MG63 (cell line): ENCODE measurements around the gene GALNT10. TPM values are rescaled to one million over a fixed set of nuclear protein-coding genes. Genes with fewer than 3 reads are reported as not detected.
"Not testable (repeated sequence)": the region's sequence is repeated elsewhere in the genome, so short reads cannot be mapped to it uniquely, and the experiment has no call there.

ENCODE experiments used
- DNase-seq: peaks from one replicate; pipeline ENCODE4 v3.0.0-alpha.2; 2020
- H3K27me3 ChIP-seq: fragments of 250-450 bp; sonication (Bioruptor Pico); 2 replicates; pipeline ENCODE4 v1.5.1; 2020; ENCODE audit warnings: mild to moderate bottlenecking, moderate library complexity
- H3K36me3 ChIP-seq: fragments of 250-450 bp; sonication (Bioruptor Pico); 2 replicates; pipeline ENCODE4 v1.5.1; 2020; ENCODE audit warnings: mild to moderate bottlenecking, moderate library complexity
- H3K4me3 ChIP-seq: fragments of 250-450 bp; sonication (Bioruptor Pico); 2 replicates; pipeline ENCODE4 v1.5.1; 2020; ENCODE audit warnings: mild to moderate bottlenecking, moderate library complexity
- H3K9me3 ChIP-seq: fragments of 250-450 bp; sonication (Bioruptor Pico); 2 replicates; pipeline ENCODE4 v1.5.1; 2020; ENCODE audit warnings: mild to moderate bottlenecking, moderate library complexity
- total RNA-seq: library from RNA; depleted of rRNA; stranded (reverse); fragments of >200 nt; shearing (Covaris generic); gene quantifications from 2 replicates; pipeline ENCODE4 v1.2.3, GENCODE V29; 2014; ENCODE audit warnings: low replicate concordance; rRNA removed

Gene GALNT10
- 25.9 and 26.3 TPM in 2 replicates for total RNA-seq

- H3K4me3 ChIP-seq, result peak within 1 kb of the TSS; percentile 81
- DNase-seq, result peak; percentile 83
- H3K27me3 ChIP-seq, result peaks cover 6% of the 10 kb centered on the region; the same call in 1 of the 2 replicates
- peaks cover 6% of the 10 kb centered on the region for H3K36me3 ChIP-seq
- H3K9me3 ChIP-seq, result no peaks in the 10 kb centered on the region
These were observed at the start of gene GALNT10 for GRCh38 chr5:154190595-154191304. Gene GALNT10, plus strand, starts transcription at chr5:154190733. Its CDS starts 134 bp downstream, at chr5:154190867.

- H3K36me3 ChIP-seq, result no peaks in the 10 kb centered on the region
- H3K4me3 ChIP-seq, result no peak overlapping the region
- peak; percentile 53 for DNase-seq
- H3K27me3 ChIP-seq, result no peaks in the 10 kb centered on the region
- no peaks in the 10 kb centered on the region for H3K9me3 ChIP-seq
These were observed 48.8 kb upstream of the GALNT10 start for GRCh38 chr5:154141745-154142221.

- Histone ChIP-seq H3K36me3 (no peaks in the 10 kb centered on the region), H3K27me3 (no peaks in the 10 kb centered on the region), H3K4me3 (no peak overlapping the region), H3K9me3 (no peaks in the 10 kb centered on the region)
- DNase-seq, result no peak
These were observed 47.3 kb upstream of the GALNT10 start for GRCh38 chr5:154143211-154143641.

- Histone ChIP-seq H3K9me3 (no peaks in the 10 kb centered on the region), H3K4me3 (no peak overlapping the region), H3K36me3 (no peaks in the 10 kb centered on the region), H3K27me3 (no peaks in the 10 kb centered on the region)
- no peak for DNase-seq
These were observed 45.3 kb upstream of the GALNT10 start for GRCh38 chr5:154145268-154145667.

GRCh38 chr5:154146409-154146808, 44.1 kb upstream of the GALNT10 start:
- no peaks in the 10 kb centered on the region for H3K9me3 ChIP-seq
- H3K36me3 ChIP-seq, result no peaks in the 10 kb centered on the region
- H3K4me3 ChIP-seq, result no peak overlapping the region
- H3K27me3 ChIP-seq, result no peaks in the 10 kb centered on the region
- DNase-seq, result no peak

GRCh38 chr5:154147666-154148065, 42.9 kb upstream of the GALNT10 start:
- Histone ChIP-seq H3K4me3 (no peak overlapping the region), H3K9me3 (no peaks in the 10 kb centered on the region), H3K27me3 (no peaks in the 10 kb centered on the region), H3K36me3 (no peaks in the 10 kb centered on the region)
- DNase-seq, result no peak

GRCh38 chr5:154150471-154150870, 40.1 kb upstream of the GALNT10 start:
- not testable (repeated sequence) for H3K9me3 ChIP-seq, H3K27me3 ChIP-seq, H3K36me3 ChIP-seq, DNase-seq, H3K4me3 ChIP-seq

GRCh38 chr5:154157483-154158378, 32.8 kb upstream of the GALNT10 start:
- Histone ChIP-seq H3K36me3 (no peaks in the 10 kb centered on the region), H3K4me3 (no peak overlapping the region), H3K27me3 (no peaks in the 10 kb centered on the region), H3K9me3 (peaks cover 14% of the 10 kb centered on the region; the same call in 1 of the 2 replicates)
- DNase-seq, result peak; percentile 46

- H3K27me3 ChIP-seq, result no peaks in the 10 kb centered on the region
- H3K36me3 ChIP-seq, result no peaks in the 10 kb centered on the region
- no peak overlapping the region for H3K4me3 ChIP-seq
- peaks cover 10% of the 10 kb centered on the region; the same call in 1 of the 2 replicates for H3K9me3 ChIP-seq
- no peak for DNase-seq
These were observed 32.2 kb upstream of the GALNT10 start for GRCh38 chr5:154158379-154158737.

GRCh38 chr5:154159343-154159742, 31.2 kb upstream of the GALNT10 start:
- Histone ChIP-seq H3K4me3 (no peak overlapping the region), H3K36me3 (no peaks in the 10 kb centered on the region), H3K27me3 (no peaks in the 10 kb centered on the region), H3K9me3 (peaks cover 10% of the 10 kb centered on the region; the same call in 1 of the 2 replicates)
- peak; percentile 40 for DNase-seq

- Histone ChIP-seq H3K9me3 (peaks cover 10% of the 10 kb centered on the region; the same call in 1 of the 2 replicates), H3K27me3 (no peaks in the 10 kb centered on the region), H3K36me3 (no peaks in the 10 kb centered on the region), H3K4me3 (no peak overlapping the region)
- no peak for DNase-seq
These were observed 27.9 kb upstream of the GALNT10 start for GRCh38 chr5:154162539-154163151.

GRCh38 chr5:154163327-154164248, 26.9 kb upstream of the GALNT10 start:
- peaks cover 6% of the 10 kb centered on the region; the same call in 1 of the 2 replicates for H3K9me3 ChIP-seq
- DNase-seq, result no peak
- no peak overlapping the region for H3K4me3 ChIP-seq
- H3K27me3 ChIP-seq, result no peaks in the 10 kb centered on the region
- no peaks in the 10 kb centered on the region for H3K36me3 ChIP-seq

GRCh38 chr5:154164249-154164581, 26.3 kb upstream of the GALNT10 start:
- Histone ChIP-seq H3K27me3 (no peaks in the 10 kb centered on the region), H3K9me3 (peaks cover under 1% of the 10 kb centered on the region; the same call in 1 of the 2 replicates), H3K36me3 (no peaks in the 10 kb centered on the region), H3K4me3 (no peak overlapping the region)
- DNase-seq, result no peak

- Histone ChIP-seq H3K9me3 (no peaks in the 10 kb centered on the region), H3K36me3 (no peaks in the 10 kb centered on the region), H3K4me3 (no peak overlapping the region), H3K27me3 (no peaks in the 10 kb centered on the region)
- DNase-seq, result no peak
These were observed 24.6 kb upstream of the GALNT10 start for GRCh38 chr5:154165886-154166285.

- Histone ChIP-seq H3K36me3 (no peaks in the 10 kb centered on the region), H3K27me3 (no peaks in the 10 kb centered on the region), H3K4me3 (no peak overlapping the region), H3K9me3 (no peaks in the 10 kb centered on the region)
- no peak for DNase-seq
These were observed 23.4 kb upstream of the GALNT10 start for GRCh38 chr5:154166901-154167791.
